NCI-H2196 treated with DMSO at 0.1 percent for 48 hours (cell line): ENCODE data around the gene PGLYRP4.

Source experiments
- DNase-seq: peaks from one replicate; lab custom pipeline; 2025; ENCODE audit not compliant: unreplicated experiment; lab: John Stamatoyannopoulos, UW

PGLYRP4 gene

GRCh38 chr1:153379591-153379990 is 30.9 kb upstream of the PGLYRP4 start:
- DNase-seq: no peak

DNA sequence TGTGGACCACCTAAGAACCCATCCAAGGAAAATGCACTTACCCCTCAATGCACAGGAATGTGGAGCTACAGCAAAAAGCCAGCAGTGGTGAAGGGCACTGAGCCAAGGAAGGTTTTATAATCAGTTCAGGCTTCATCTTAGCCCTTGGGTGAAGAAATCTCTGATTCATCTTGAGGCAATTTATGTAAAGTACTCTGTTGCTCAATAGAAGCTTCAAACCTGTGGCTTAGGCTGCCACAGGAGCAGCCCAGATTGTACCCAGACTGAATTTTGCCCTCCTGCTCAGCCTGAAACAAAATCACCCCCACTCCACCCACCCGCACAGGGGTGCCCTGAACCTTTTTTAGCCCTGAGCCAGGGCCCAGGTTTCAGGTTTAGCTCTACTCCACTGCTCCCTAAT is 26.9 kb upstream of the PGLYRP4 start, which contains the start of gene S100A12:
Gene S100A12, minus strand, starts transcription at position 111 of the 400 bp plus-strand sequence. CDS start 1,029 bp downstream, outside the sequence.
- DNase-seq: no peak

DNA sequence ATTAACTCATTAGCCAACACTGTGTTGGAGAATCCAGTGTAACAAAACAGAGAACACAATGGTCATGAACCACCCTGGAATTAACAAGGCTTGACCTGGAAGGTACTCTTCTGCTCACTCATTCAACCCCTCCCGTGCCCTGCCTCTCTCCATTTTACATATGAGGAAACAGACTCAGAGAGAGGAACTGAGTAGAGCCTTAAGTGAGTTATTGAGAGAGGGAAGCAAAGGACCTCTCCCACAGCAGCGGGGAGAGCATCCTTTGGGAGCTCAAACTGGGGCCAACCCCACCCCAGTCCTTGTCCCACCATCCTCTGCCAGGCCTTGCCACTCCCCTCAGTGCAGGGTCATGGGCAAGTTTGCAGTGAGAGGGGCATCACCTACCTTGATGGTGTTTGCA is 25.4 kb upstream of the PGLYRP4 start:
- DNase-seq: no peak

DNA sequence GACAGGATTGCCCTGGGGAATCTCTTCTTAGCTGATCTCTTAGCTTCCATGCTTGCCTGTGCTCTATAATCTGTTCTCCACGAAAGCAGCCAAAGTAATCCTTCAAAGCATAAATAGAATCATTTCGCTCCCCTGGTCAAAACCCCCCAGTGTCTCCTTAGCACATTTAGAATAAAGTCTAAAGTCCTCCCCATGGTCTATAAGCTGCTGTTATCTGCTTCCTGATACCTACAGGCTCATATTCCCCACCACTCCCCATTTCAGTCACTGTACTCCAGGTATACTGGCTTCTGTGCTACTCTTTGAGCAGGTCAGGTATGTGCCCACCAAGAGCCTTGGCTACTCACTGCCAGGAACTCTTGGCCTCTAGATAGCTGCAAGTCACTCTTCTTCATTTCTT is 23.9 kb upstream of the PGLYRP4 start:
- no peak for DNase-seq

- no peak for DNase-seq
Observed at GRCh38 chr1:153371231-153371630, 22.6 kb upstream of the PGLYRP4 start.

DNA sequence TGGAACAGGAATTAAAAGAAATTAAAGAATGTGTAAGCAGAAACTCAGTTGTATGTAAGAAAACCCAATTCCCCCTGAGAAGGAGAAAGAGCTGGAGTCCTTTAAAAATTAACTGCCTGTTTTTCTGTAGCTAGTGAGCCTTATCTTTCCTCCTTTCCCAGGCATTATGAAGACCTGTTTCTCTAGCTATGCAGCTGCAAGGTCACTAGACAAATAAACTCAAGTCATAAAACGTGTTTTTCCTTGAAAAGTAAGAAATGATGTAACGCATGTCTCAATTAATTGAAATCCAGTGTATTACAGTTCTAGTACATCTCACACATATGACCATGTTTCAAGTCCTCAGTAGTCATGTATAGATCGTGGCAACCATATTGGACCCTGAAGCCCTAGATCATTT is 21.5 kb upstream of the PGLYRP4 start:
- no peak for DNase-seq

GRCh38 chr1:153368495-153368894 is 19.9 kb upstream of the PGLYRP4 start:
- no peak for DNase-seq

- DNase-seq: no peak
Observed at GRCh38 chr1:153367090-153367489, 18.4 kb upstream of the PGLYRP4 start.

DNA sequence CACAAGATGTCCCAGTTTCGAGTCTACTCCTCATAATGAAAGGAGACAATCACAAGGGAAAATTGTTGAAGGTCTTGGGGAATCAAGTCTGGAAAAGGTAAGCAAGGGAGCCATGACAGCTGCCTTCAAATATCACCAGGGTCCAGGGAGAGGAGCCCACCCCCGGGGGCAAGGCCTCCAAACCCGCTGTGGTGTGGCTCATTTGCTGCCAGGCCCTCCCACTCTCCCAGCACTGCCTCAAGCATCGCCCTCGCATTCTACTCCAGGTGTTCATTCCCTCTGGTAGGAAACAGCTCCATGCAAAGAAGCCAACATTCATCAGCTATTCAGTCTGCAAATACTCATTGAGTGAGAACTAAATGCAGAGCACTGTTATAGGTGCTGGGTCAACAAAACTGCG is 17.6 kb upstream of the PGLYRP4 start:
- no peak for DNase-seq

GRCh38 chr1:153365696-153366095 is 17.1 kb upstream of the PGLYRP4 start:
- no peak for DNase-seq

GRCh38 chr1:153364766-153365666 is 16.4 kb upstream of the PGLYRP4 start:
- peak; percentile 39 for DNase-seq

DNA sequence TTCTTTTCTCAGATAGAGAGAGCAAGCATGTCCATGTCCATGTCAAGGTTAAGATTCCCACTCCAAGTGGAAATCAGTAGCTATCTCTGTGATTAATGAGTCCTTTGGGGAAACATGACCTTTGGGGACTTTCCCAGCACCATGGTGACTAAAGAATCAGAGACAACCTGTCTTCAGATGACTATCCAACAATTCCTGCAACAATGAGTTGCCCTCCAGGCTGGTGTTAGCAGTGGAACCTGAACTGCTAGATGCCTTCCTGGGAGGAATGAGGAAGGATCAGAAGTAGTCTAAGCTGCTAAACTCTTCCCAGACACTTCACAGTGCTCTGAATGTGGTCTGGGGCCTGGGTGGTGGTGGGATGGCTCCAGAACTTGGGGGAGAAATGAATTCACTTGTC is 15.5 kb upstream of the PGLYRP4 start:
- DNase-seq: no peak

DNA sequence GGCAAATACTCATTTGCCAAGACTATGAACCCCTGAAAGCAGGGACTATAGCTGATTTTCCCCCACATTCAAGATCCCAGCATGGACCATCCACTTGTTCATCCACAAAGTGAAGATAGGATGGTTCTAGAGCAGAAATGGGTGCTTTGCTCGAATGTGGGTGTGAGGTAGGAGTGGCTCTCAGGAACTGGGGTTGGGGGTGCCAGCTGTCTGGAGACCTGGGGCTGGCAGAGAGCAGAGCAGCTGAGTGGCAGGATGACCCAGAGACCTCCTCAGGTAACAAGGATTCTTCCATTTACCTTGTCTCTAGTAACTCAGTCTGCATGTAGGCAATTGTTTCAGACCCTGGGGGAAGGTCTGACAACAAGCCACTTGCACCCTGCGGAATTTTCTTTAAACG is 15.0 kb upstream of the PGLYRP4 start:
- no peak for DNase-seq

DNA sequence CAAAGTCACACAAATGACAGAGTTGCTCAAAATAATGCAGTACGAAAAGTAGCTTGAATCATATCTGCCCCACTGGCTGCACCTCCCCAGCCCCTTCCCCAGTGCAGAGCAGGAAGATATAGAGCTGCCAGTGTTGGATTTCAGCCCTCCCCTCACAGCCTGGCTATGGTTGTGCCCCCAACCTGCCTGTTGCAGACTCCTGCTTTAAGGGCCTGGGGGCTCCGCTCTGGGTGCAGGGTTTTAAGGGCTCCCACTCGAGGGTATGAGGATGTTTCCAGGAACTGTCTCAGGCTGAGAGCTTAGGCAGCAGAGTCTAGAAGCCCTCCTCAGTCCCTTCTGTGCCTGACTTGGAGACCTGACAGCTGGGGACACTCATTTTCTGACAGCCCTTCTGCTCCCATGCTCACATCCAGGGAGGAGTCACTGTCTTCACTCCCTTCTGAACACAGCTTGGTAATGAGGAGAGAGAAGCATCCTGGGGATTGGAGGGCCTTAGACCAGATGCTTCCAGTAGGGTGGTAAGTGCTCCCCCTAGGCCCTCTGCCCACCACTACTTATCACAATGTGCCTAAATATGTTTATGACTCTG is 13.6 kb upstream of the PGLYRP4 start:
- DNase-seq: no peak

- DNase-seq: no peak
Observed at GRCh38 chr1:153361480-153362109, 13.0 kb upstream of the PGLYRP4 start.

GRCh38 chr1:153360592-153361479 is 12.2 kb upstream of the PGLYRP4 start:
- no peak for DNase-seq

DNA sequence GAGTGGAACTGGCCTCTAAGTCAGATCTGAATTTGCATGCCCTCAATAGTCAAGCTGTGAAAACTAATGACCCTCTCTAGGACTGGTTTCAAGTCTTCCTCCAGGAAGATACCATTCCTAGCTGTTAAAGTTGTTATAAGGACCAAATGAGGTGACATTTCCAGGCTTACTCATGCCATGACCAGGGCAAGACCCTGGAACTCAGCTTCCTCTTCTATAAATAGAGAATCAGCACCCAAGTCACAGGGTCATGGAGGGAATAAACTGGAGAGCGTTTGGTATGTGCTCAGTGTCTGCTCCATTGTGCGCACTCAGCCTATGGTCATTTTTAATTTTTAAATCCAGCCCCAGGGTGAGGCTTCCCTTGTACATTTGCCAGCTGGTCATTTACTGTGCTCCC is 11.5 kb upstream of the PGLYRP4 start:
- no peak for DNase-seq

GRCh38 chr1:153359241-153359640 is 10.6 kb upstream of the PGLYRP4 start:
- DNase-seq: no peak

DNA sequence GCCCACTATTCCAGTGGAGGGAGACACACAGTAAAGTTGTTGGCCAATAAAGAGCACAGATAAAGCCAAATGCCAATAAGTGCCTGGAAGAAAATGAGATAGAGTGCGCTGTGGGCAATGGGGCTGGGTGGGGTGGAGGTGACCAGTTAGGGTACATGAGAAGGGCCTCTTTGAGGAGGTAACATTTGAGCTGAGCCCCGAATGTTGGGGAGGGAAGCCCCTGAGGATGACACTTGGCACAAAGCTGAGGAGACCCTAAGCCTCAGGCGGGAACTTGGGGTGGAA is 10.0 kb upstream of the PGLYRP4 start:
- no peak for DNase-seq

DNA sequence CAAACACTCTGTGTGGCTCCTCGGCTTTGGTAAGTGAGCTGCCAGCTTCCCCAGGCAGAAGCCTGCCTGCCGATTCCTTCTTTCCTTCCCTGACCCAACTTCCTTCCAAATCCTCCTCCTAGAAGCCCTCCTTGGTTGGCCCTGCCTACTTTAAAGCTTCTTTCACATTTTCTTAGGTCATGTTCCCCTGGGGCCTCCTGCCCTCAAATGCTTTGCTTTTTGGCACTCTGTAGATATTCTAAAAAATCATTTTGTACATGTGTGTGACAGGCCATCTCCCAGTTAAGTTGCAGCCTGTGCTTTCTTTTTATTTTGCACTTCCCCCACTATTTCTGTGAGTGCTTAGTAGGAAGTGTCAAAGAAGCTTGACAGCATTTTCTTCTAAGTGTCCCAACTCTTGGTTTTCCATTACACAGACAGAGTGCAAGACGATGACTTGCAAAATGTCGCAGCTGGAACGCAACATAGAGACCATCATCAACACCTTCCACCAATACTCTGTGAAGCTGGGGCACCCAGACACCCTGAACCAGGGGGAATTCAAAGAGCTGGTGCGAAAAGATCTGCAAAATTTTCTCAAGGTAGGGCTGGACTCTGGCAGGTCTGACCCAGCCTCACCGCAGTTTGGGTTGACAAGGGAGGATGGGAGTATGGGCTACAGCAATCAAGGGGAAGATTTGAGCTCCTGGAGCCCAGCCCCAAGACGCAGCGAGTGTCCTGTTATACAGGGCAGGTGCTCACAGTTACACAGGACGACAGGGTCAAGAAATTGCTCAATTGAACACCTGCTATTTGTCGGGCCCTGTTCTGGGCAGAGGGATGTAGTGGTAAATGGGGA is 9.4 kb upstream of the PGLYRP4 start, which contains the start of gene S100A9:
Gene S100A9, plus strand, starts transcription at position 2 of the 838 bp plus-strand sequence. Its CDS starts 430 bp downstream, at position 432.
- no peak for DNase-seq
